ENCODE results near the gene RAB37. TPM values are rescaled to one million over a fixed set of nuclear protein-coding genes. Genes with fewer than 3 reads are reported as not detected.
A peak's percentile ranks its signal among the peaks of the same experiment; 100 is the strongest.

RAB37 gene
- total and polyA plus RNA-seq, 2 of the 13 experiments (the other 11 are each of a cell fraction or from before 2014, with no cell fraction given), result 0.91 to 3.7 TPM

- peak in 1 of 2 experiments; percentile 49; a peak in 1 of 4 replicates for TF ChIP-seq HMGXB4 (CRISPR knock-in tag; IDR thresholded peaks at IDR 0.05; ENCODE audit: borderline replicate concordance in 1 of 2, low read depth in 1 of 2)
- TF ChIP-seq SNAPC2 (CRISPR knock-in tag; IDR thresholded peaks at IDR 0.05), result peak; percentile 20; the same call in 1 of the 2 replicates
- TF ChIP-seq KLF6 (CRISPR knock-in tag; IDR thresholded peaks at IDR 0.05), result no peak
- peak; percentile 45; the same call in 1 of the 2 replicates for TF ChIP-seq ELF3 (CRISPR knock-in tag; IDR thresholded peaks at IDR 0.05)
- TF ChIP-seq ZNF761 (CRISPR knock-in tag; conservative IDR thresholded peaks at IDR 0.05), result peak; percentile 85
- TF ChIP-seq ZNF18 (CRISPR knock-in tag; IDR thresholded peaks at IDR 0.05; ENCODE audit: insufficient replicate concordance), result peak; percentile 19
- TF ChIP-seq SMAD3 (CRISPR knock-in tag; IDR thresholded peaks at IDR 0.05), result no peak
- peak; percentile 51; the same call in 1 of the 2 replicates for TF ChIP-seq ZNF318 (CRISPR knock-in tag; IDR thresholded peaks at IDR 0.05)
- TF ChIP-seq ZNF10 (CRISPR knock-in tag; IDR thresholded peaks at IDR 0.05; ENCODE audit: borderline replicate concordance, low read depth), result no peak
- TF ChIP-seq HOXA5 (CRISPR knock-in tag; IDR thresholded peaks at IDR 0.05), result no peak; the same call in 1 of the 2 replicates
- peak; percentile 61; the same call in 1 of the 2 replicates for TF ChIP-seq ZSCAN29 (CRISPR knock-in tag; conservative IDR thresholded peaks at IDR 0.05)
- TF ChIP-seq HOXA3 (CRISPR knock-in tag; IDR thresholded peaks at IDR 0.05), result no peak
- peak; percentile 42; the same call in 1 of the 2 replicates for TF ChIP-seq ZNF749 (CRISPR knock-in tag; IDR thresholded peaks at IDR 0.05; ENCODE audit: borderline replicate concordance)
- TF ChIP-seq ZNF839 (CRISPR knock-in tag; IDR thresholded peaks at IDR 0.05; ENCODE audit: borderline replicate concordance), result peak; percentile 25; the same call in 1 of the 2 replicates
- no peak for TF ChIP-seq ASH2L (IDR thresholded peaks at IDR 0.05; ENCODE audit: insufficient read length, low read depth, low read length)
- TF ChIP-seq HNF4A (CRISPR knock-in tag; IDR thresholded peaks at IDR 0.05), result peak; percentile 33
These were observed 12.4 kb downstream of the RAB37 start (continued) for GRCh38 chr17:74749279-74750038.

All from HepG2 (cell line).